ENCODE measurements around the gene RASA2.

Gene RASA2

DNA sequence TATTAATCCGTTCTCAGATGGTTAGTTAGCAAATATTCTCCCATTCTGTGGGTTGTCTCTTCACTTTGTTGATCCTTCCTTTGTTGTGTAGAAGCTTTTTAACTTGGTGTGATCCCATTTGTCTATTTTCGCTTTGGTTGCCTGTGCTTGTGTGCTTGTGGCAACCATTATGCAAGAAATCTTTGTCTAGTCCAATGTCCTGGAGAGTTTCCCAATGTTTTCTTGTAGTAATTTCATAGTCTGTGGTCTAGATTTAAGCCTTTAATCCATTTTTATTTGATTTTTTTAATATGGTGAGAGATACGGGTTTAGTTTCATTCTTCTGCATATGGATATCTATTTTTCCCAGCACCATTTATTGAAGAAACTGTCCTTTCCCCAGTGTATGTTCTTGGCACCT lies 59.8 kb downstream of the RASA2 start:
- Histone ChIP-seq H3K4me3 (ENCODE audit: low read length) (no peak overlapping the region), H3K4me1 (ENCODE audit: control insufficient read depth, insufficient read depth, low read length) (no peaks in the 10 kb centered on the region), H3K9ac (ENCODE audit: low read length) (no peak overlapping the region), H3K27me3 (ENCODE audit: control insufficient read depth, insufficient read depth, low read length) (no peaks in the 10 kb centered on the region), H3K27ac (ENCODE audit: low read depth, low read length) (no peak overlapping the region), H3K36me3 (ENCODE audit: control insufficient read depth, insufficient read depth, low read length) (no peaks in the 10 kb centered on the region)

DNA sequence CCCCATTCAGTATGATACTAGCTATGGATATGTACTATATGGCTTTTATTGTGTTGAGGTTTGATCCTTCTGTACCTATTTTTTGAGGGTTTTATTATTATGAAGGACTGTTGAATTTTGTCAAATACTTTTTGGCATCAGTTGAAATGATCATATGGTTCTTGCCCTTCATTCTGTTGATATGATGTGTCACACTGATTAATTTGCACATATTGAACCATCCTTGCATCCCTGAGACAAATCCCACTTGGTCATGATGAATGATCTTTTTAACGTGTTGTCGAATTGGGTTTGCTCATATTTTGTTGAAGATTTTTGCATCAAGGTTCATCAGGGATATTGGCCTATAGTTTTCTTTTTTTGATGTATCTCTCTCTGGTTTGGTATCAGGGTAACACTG lies 61.0 kb downstream of the RASA2 start:
- Histone ChIP-seq H3K27me3 (ENCODE audit: control insufficient read depth, insufficient read depth, low read length) (no peaks in the 10 kb centered on the region), H3K36me3 (ENCODE audit: control insufficient read depth, insufficient read depth, low read length) (no peaks in the 10 kb centered on the region), H3K9ac (ENCODE audit: low read length) (no peak overlapping the region), H3K4me3 (ENCODE audit: low read length) (no peak overlapping the region), H3K27ac (ENCODE audit: low read depth, low read length) (no peak overlapping the region), H3K4me1 (ENCODE audit: control insufficient read depth, insufficient read depth, low read length) (no peaks in the 10 kb centered on the region)

DNA sequence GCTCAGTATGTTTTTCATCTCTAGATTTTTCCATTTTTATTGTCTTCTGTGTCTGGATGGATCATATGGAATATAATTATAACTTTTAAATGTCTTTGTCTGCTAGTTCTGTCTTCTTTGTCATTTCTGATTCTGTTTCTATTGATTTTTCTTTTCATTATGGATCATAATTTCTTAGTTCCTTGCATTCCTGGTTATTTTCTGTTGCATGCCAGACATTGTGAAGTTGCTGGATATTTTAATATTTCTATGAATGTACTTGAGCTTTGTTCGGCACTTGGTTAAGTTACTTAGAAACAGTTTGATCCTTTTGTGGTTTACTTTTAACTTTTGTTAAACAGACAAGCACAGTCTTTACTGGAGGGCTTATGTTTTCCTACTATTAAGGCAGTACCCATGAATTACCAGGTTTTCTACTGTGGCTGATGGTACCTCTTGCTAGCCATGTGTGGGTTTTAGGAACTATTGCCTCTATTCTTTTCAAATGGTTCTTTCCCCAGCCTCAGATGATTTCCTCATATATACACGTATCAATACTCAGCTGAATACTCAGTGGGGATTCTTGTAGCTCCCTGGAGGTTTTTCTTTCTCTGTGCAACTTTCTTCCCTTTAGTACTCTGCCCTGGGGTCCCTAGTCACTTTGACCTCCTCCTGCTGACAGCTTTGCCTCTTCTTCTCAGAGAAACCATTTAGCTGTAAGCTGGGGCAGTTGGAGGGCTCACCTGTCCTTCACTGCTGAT lies 64.3 kb downstream of the RASA2 start:
- H3K4me3 ChIP-seq (ENCODE audit: low read length) = no peak overlapping the region
- H3K36me3 ChIP-seq (ENCODE audit: control insufficient read depth, insufficient read depth, low read length) = peaks cover 3% of the 10 kb centered on the region
- H3K4me1 ChIP-seq (ENCODE audit: control insufficient read depth, insufficient read depth, low read length) = no peaks in the 10 kb centered on the region
- H3K9ac ChIP-seq (ENCODE audit: low read length) = no peak overlapping the region
- no peak overlapping the region for H3K27ac ChIP-seq (ENCODE audit: low read depth, low read length)
- no peaks in the 10 kb centered on the region for H3K27me3 ChIP-seq (ENCODE audit: control insufficient read depth, insufficient read depth, low read length)

DNA sequence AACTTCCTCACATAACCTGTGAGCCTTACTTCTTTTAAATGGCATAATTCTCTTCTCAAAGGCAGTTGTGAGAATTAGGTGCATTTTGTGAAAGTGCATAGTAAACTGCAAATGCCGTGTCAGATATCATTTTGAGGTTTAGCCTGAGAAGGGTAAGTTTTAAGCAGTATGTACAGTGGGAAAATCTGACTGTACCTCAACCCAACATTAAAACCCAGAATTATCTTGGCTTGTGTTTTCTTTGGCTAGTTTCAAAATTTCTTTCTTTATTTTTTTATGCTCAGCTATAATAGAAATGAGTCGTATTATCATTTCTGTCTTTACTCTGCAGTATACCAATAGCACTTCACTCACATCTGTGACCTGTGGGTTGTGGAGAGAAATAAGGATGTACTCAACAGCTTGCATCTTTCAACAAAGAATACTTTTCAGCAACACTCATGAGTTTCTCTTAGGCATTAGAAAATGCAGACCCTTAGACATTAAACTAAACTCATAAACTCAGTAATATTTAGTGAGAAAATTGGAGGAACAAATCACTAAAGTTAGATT lies 65.7 kb downstream of the RASA2 start:
- H3K4me3 ChIP-seq (ENCODE audit: low read length) = no peak overlapping the region
- H3K4me1 ChIP-seq (ENCODE audit: control insufficient read depth, insufficient read depth, low read length) = no peaks in the 10 kb centered on the region

DNA sequence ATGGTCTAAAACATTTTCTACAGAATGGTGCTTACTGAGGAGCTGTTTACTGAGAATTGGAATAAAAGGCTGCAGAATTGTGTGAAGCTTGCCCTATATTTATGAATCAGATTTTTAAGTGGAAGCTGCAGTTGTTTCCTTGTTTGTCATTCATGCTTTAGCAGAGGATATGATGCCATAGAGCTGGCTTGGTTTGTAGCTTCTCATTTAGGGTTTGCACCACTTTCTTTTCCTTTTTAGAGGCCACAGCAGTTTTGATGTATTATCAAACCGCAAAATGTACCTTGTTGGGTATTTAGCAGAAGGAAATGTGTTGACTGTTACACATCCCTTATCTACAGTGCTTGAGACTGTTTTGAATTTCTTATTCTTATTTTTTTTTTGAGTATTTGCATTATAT lies 66.2 kb downstream of the RASA2 start:
- H3K4me3 ChIP-seq (ENCODE audit: low read length) = no peak overlapping the region
- H3K27ac ChIP-seq (ENCODE audit: low read depth, low read length) = no peak overlapping the region
- H3K4me1 ChIP-seq (ENCODE audit: control insufficient read depth, insufficient read depth, low read length) = no peaks in the 10 kb centered on the region
- H3K36me3 ChIP-seq (ENCODE audit: control insufficient read depth, insufficient read depth, low read length) = peaks cover 4% of the 10 kb centered on the region
- no peak overlapping the region for H3K9ac ChIP-seq (ENCODE audit: low read length)
- H3K27me3 ChIP-seq (ENCODE audit: control insufficient read depth, insufficient read depth, low read length) = no peaks in the 10 kb centered on the region

More for the DNA sequence above, 65.7 kb downstream of the RASA2 start:
- no peak overlapping the region for H3K27ac ChIP-seq (ENCODE audit: low read depth, low read length)
- no peak overlapping the region for H3K9ac ChIP-seq (ENCODE audit: low read length)
- no peaks in the 10 kb centered on the region for H3K27me3 ChIP-seq (ENCODE audit: control insufficient read depth, insufficient read depth, low read length)
- H3K36me3 ChIP-seq (ENCODE audit: control insufficient read depth, insufficient read depth, low read length) = peaks cover 4% of the 10 kb centered on the region

DNA sequence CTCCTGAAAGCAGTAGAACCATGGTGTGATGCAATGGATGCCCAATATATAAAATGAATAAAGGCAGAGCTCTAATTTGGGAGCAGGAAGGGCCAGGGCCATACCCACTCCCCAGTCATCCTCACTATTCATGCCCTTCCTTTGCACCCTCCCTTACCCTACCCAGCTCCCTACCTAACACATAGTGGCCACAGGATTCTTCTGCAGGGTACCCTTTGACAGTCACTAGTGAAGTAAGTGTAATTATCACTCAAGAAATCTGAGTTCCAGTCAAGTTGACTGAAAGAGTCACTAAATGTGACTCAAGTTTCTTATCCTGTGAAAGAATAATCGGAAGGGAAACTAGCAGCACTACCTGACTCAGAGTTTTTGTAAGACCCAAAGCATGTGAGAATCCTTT lies 69.2 kb downstream of the RASA2 start:
- no peaks in the 10 kb centered on the region for H3K4me1 ChIP-seq (ENCODE audit: control insufficient read depth, insufficient read depth, low read length)
- peaks cover 5% of the 10 kb centered on the region for H3K36me3 ChIP-seq (ENCODE audit: control insufficient read depth, insufficient read depth, low read length)
- H3K27ac ChIP-seq (ENCODE audit: low read depth, low read length) = no peak overlapping the region
- no peak overlapping the region for H3K9ac ChIP-seq (ENCODE audit: low read length)
- H3K27me3 ChIP-seq (ENCODE audit: control insufficient read depth, insufficient read depth, low read length) = no peaks in the 10 kb centered on the region
- no peak overlapping the region for H3K4me3 ChIP-seq (ENCODE audit: low read length)

DNA sequence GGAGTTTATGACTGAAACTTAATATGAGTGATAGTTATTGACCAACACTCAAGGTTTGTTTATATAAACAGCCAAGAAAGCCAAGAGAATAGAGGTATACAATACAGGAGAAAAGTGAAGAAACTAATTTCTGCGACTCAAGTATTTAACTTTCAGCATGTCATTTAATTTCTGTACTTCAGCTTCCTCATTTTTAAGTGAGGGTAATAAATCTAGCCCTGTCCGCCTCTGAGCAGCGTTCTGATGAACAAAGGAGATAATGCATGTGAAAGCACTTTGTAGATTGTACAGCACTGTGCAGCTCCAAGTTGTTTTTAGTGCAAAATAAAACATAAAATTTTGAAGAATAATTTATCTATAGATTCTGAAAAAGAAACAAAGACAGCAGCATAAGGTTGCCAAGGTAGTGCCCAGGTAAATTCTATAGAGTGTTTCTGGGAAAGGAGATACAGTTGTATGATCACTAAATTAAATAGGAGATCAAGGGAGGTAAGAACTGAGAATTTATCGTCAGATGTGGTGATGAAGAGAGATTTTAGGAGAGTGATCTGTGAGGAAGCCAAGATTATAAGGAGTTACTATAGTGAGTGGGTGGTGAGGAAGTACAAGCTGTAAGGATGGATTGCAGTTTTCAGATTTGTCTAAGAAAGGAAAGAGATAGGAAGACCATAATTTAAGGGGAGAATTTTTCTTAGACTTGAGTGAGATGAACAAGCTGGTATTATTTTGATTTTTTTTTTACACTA lies 71.3 kb downstream of the RASA2 start:
- H3K36me3 ChIP-seq (ENCODE audit: control insufficient read depth, insufficient read depth, low read length) = peaks cover 6% of the 10 kb centered on the region
- no peak overlapping the region for H3K27ac ChIP-seq (ENCODE audit: low read depth, low read length)
- H3K9ac ChIP-seq (ENCODE audit: low read length) = no peak overlapping the region

DNA sequence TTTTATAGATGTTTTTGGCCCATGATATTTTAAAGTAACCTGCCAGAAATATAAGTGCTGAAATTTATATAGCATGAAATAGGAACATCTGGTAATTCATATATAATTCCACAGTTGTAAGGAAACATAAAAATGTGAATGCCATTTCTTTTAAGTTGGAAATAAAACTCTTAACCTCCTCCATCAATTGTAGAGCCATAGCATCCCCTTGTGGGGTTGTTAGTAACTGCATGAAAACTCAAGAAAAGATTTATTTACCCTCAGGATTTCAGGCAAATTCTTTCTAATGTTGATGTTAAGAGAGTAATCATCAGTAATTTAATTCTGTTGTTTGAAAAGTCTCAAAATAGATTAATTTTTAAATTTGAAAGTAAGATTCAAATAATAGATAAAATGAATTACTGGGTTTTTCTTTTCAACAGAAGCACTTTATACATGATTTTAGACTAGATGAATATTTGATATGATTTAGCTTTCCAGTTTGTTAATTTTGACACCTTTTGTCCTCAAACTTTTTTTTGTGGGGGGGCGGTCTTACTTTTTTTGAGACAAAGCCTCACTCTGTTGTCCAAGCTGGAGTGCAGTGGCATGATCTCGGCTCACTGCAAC lies 74.7 kb downstream of the RASA2 start:
- H3K27ac ChIP-seq (ENCODE audit: low read depth, low read length) = no peak overlapping the region
- peaks cover 2% of the 10 kb centered on the region for H3K4me1 ChIP-seq (ENCODE audit: control insufficient read depth, insufficient read depth, low read length)
- H3K36me3 ChIP-seq (ENCODE audit: control insufficient read depth, insufficient read depth, low read length) = peaks cover 2% of the 10 kb centered on the region
- H3K27me3 ChIP-seq (ENCODE audit: control insufficient read depth, insufficient read depth, low read length) = no peaks in the 10 kb centered on the region
- no peak overlapping the region for H3K4me3 ChIP-seq (ENCODE audit: low read length)
- H3K9ac ChIP-seq (ENCODE audit: low read length) = no peak overlapping the region

More for the DNA sequence above, 71.3 kb downstream of the RASA2 start:
- no peaks in the 10 kb centered on the region for H3K27me3 ChIP-seq (ENCODE audit: control insufficient read depth, insufficient read depth, low read length)
- H3K4me1 ChIP-seq (ENCODE audit: control insufficient read depth, insufficient read depth, low read length) = peaks cover 2% of the 10 kb centered on the region
- no peak overlapping the region for H3K4me3 ChIP-seq (ENCODE audit: low read length)

DNA sequence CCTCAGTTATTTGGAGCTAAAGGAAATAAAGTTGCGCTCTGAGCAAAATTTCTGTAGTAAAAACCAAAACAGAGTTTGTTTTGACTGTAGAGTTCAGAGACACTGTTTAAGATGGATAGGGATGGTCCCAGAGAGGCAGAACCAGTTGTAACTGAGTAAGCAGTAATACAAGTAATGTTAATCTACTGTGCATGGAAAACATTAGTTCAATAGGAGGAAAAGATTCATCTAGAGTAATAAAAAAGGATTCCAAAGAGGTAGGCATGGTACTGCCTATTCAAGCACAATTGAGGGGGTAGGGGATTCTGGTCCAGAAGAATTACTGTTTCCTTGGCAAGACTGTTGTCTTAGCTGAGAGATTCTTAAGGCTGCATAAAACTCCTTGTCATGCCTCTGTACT lies 77.4 kb downstream of the RASA2 start:
- Histone ChIP-seq H3K9ac (ENCODE audit: low read length) (no peak overlapping the region), H3K4me3 (ENCODE audit: low read length) (no peak overlapping the region), H3K4me1 (ENCODE audit: control insufficient read depth, insufficient read depth, low read length) (peaks cover 2% of the 10 kb centered on the region), H3K27me3 (ENCODE audit: control insufficient read depth, insufficient read depth, low read length) (no peaks in the 10 kb centered on the region), H3K36me3 (ENCODE audit: control insufficient read depth, insufficient read depth, low read length) (peaks cover 2% of the 10 kb centered on the region), H3K27ac (ENCODE audit: low read depth, low read length) (no peak overlapping the region)

DNA sequence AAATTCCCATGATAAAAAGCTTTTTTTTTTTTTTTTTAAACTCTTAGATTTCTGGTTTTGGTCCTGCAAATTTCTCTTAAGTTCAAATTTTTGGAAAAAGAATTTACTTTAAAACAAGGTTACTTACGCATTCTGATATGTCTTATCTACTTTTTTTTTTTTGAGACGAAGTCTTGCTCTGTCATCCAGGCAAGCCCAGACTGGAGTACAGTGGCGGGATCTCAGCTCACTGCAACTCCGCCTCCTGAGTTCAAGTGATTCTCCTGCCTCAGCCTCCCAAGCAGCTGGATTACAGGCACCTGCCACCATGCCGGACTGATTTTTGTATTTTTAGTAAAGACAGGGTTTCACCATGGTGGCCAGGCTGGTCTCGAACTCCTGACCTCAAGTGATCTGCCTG lies 83.2 kb downstream of the RASA2 start:
- Histone ChIP-seq H3K36me3 (ENCODE audit: control insufficient read depth, insufficient read depth, low read length) (peaks cover 6% of the 10 kb centered on the region), H3K27ac (ENCODE audit: low read depth, low read length) (no peak overlapping the region), H3K4me3 (ENCODE audit: low read length) (no peak overlapping the region), H3K27me3 (ENCODE audit: control insufficient read depth, insufficient read depth, low read length) (no peaks in the 10 kb centered on the region), H3K4me1 (ENCODE audit: control insufficient read depth, insufficient read depth, low read length) (no peaks in the 10 kb centered on the region), H3K9ac (ENCODE audit: low read length) (no peak overlapping the region)

DNA sequence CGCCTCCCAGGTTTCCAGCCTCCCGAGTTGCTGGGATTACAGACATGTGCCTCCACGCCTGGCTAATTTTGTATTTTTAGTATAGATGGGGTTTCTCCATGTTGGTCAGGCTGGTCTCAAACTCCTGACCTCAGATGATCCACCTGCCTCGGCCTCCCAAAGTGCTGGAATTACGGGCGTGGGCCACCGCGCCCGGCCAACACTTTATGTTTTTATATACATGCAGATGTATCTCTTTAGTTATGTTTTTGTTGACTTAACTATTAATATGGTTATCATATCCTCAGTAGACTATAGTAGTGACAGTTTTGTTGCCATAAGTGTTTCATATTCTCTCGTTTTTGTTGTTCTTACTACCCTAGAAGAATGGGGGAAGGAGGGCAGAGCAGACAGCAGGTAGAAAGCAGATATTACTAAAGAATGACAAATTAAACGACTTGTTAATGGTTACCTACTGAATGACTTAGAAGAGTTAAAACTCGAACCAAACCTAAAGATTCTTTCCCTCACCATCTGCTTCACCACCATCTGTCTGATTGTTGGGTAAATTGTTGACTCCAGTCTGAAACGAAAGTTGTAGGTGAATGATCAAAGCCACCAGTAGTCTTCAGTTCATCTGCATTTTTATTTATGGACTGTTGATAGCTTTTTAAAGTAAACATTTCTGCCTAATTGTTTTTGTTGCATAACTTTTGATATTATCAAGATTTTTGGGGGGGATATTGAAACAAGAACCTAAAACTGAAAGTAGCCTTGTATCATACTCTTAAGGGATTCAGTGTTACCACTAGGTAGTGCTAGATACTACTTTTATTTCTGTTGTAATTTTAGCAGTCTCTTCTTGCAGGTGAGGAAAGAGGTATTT lies 89.3 kb downstream of the RASA2 start:
- Histone ChIP-seq H3K9ac (ENCODE audit: low read length) (no peak overlapping the region), H3K27me3 (ENCODE audit: control insufficient read depth, insufficient read depth, low read length) (no peaks in the 10 kb centered on the region), H3K4me1 (ENCODE audit: control insufficient read depth, insufficient read depth, low read length) (no peaks in the 10 kb centered on the region), H3K27ac (ENCODE audit: low read depth, low read length) (peak overlapping the region; percentile 40), H3K36me3 (ENCODE audit: control insufficient read depth, insufficient read depth, low read length) (peaks cover 6% of the 10 kb centered on the region), H3K4me3 (ENCODE audit: low read length) (peak overlapping the region; percentile 8)

DNA sequence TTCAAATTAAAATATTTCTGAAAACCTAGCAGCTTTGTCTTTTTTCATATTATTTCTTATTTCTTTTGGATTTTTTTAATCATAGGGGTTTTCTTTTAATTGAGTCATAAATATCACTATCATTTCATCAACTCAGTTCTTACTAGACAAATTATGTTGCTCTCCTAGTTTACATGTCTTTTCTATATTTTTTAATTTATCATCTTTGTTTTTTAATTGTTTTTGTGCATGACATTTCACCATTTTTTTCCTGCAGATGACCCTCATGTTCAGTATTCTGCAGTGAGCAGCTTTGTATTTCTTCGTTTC lies 89.9 kb downstream of the RASA2 start:
- Histone ChIP-seq H3K4me1 (ENCODE audit: control insufficient read depth, insufficient read depth, low read length) (no peaks in the 10 kb centered on the region), H3K27me3 (ENCODE audit: control insufficient read depth, insufficient read depth, low read length) (no peaks in the 10 kb centered on the region), H3K9ac (ENCODE audit: low read length) (no peak overlapping the region), H3K27ac (ENCODE audit: low read depth, low read length) (no peak overlapping the region), H3K4me3 (ENCODE audit: low read length) (no peak overlapping the region), H3K36me3 (ENCODE audit: control insufficient read depth, insufficient read depth, low read length) (peaks cover 4% of the 10 kb centered on the region)

Measured in rectal smooth muscle tissue (tissue), 1 donor.